Thyroid gland (tissue), 4 donors: ENCODE results near the gene UBE2D2. TPM values are rescaled to one million over a fixed set of nuclear protein-coding genes. Genes with fewer than 3 reads are reported as not detected.

Experiments used
- DNase-seq, 2 donors: peaks; one replicate each; pipeline ENCODE4 v3.0.0-alpha.2; 2019
- H3K27ac ChIP-seq, 3 donors: fragments of 200-600 bp; sonication (generic); 1 replicate in 2 of 3; 2 replicates in 1 of 3; pipeline ENCODE4 v1.5.1; 2016 to 2019; ENCODE audit warnings: mild to moderate bottlenecking in 1 of 3, moderate library complexity in 1 of 3
- H3K27me3 ChIP-seq: fragments of 200-600 bp; sonication (generic); one replicate; pipeline ENCODE4 v1.5.1; 2019
- H3K36me3 ChIP-seq, 2 donors: fragments of 200-600 bp; sonication (generic); one replicate each; pipeline ENCODE4 v1.5.1; 2016 to 2019
- H3K4me1 ChIP-seq, 2 donors: fragments of 200-600 bp; sonication (generic); one replicate each; pipeline ENCODE4 v1.5.1; 2017 to 2019
- H3K4me3 ChIP-seq, 3 donors: fragments of 200-600 bp; sonication (generic); replicated peaks in 1 of 3; 1 replicate in 2 of 3; 2 replicates in 1 of 3; pipeline ENCODE4 v1.5.1; 2016; ENCODE audit warnings: mild to moderate bottlenecking in 1 of 3
- H3K9me3 ChIP-seq: fragments of 200-600 bp; sonication (generic); one replicate; pipeline ENCODE4 v1.5.1; 2017
- POLR2A ChIP-seq, 2 donors: fragments of 450-650 bp; IDR thresholded peaks; one replicate each; pipeline ENCODE4 v1.6.1; 2017; ENCODE audit warnings: antibody characterized with exemption in 2 of 2, mild to moderate bottlenecking in 2 of 2, moderate library complexity in 1 of 2
- WGBS, 2 donors: methylation state at CpG; one replicate each; pipeline ENCODE4 v1.1.5; 2017; 5-methylcytosine and 5-hydroxymethylcytosine counted together
- intact Hi-C: fragments of 100-400 bp; cut with DNase I; formaldehyde crosslinking; loops from one replicate; pipeline ENCODE4 v1.15.1; 2023
- total RNA-seq, 4 donors: library from RNA; depleted of rRNA; stranded (reverse); fragments of >200 nt; gene quantifications; one replicate each; pipeline ENCODE4 v1.2.3, GENCODE V29; 2016
- TF ChIP-seq, protein P1 (sequence below), 6 experiments: fragments of 200-600 bp in 3 of 6; fragments of 450-650 bp in 3 of 6; sonication (generic) in 3 of 6; IDR thresholded peaks; one replicate each; pipeline ENCODE4 v1.5.1; 2016 to 2019; ENCODE audit warnings: antibody characterized with exemption in 6 of 6, mild to moderate bottlenecking in 2 of 6, inconsistent platforms in 1 of 6, moderate library complexity in 1 of 6

UBE2D2 gene
- total RNA-seq, 4 donors from 2014 or later = 72.4 to 125 (median 99.5) TPM

DNA sequence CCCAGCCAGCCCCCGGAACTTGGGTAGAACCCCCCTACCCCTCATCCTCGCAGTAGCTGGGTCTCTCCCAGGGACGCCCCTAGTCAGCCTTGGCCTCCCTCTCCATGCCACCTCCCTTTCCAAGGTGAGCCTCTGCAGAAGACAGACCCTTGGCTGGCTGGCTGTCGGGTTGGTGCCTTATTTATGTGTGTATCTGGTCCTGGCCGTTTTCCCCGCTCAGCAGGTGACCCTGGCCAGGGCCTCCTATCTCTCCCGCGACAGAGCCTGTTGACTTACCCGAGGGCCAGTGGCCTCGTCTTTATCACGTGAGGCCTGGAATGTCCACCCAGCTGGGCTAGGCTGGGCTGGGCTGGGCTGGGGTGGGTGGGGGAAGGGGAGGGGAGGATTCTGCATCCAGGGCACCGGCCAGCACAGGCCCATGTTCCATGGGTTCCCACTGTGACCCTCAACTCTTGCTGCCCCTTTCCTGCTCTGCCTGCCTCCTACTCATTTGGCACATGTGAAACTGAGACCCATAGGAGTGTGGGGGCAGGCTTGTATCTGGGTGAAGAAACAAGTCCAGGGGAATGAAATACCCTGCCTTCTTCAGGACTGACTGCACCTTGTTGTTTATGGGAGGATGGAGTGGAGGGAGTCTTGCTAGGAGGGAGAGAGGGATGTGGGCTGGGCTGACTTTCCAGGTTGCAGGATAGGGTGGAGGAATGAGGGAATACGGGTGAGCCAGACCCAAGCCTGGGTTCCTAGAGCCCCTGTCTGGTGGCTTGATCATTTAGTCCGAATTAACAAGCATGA lies 90.1 kb downstream of the UBE2D2 start:
- peak overlapping the region; percentile 95 to 99 (median 95) for H3K27ac ChIP-seq
- peaks cover 66 to 67% of the 10 kb centered on the region in 2 donors for H3K4me1 ChIP-seq
- H3K4me3 ChIP-seq = peak overlapping the region in 2 of 3 donors; percentile 70 to 96
- no peaks in the 10 kb centered on the region for H3K27me3 ChIP-seq
- H3K9me3 ChIP-seq = no peaks in the 10 kb centered on the region
- no peaks in the 10 kb centered on the region for H3K36me3 ChIP-seq
- intact Hi-C loops = loop anchor here (2.0 kb wide), 1 partner anchor 14 kb away; no protein-coding TSS in a partner anchor
- peak; percentile 88 to 90 for DNase-seq
- TF ChIP-seq, protein P1, sequence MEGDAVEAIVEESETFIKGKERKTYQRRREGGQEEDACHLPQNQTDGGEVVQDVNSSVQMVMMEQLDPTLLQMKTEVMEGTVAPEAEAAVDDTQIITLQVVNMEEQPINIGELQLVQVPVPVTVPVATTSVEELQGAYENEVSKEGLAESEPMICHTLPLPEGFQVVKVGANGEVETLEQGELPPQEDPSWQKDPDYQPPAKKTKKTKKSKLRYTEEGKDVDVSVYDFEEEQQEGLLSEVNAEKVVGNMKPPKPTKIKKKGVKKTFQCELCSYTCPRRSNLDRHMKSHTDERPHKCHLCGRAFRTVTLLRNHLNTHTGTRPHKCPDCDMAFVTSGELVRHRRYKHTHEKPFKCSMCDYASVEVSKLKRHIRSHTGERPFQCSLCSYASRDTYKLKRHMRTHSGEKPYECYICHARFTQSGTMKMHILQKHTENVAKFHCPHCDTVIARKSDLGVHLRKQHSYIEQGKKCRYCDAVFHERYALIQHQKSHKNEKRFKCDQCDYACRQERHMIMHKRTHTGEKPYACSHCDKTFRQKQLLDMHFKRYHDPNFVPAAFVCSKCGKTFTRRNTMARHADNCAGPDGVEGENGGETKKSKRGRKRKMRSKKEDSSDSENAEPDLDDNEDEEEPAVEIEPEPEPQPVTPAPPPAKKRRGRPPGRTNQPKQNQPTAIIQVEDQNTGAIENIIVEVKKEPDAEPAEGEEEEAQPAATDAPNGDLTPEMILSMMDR (IDR thresholded peaks at IDR 0.05) = no peak
- peak; percentile 52 to 74 for TF ChIP-seq POLR2A (IDR thresholded peaks at IDR 0.05)
- 26 to 29% methylated on average over 4 to 14 of the region's 14 CpGs for whole genome bisulfite sequencing, 2 donors

DNA sequence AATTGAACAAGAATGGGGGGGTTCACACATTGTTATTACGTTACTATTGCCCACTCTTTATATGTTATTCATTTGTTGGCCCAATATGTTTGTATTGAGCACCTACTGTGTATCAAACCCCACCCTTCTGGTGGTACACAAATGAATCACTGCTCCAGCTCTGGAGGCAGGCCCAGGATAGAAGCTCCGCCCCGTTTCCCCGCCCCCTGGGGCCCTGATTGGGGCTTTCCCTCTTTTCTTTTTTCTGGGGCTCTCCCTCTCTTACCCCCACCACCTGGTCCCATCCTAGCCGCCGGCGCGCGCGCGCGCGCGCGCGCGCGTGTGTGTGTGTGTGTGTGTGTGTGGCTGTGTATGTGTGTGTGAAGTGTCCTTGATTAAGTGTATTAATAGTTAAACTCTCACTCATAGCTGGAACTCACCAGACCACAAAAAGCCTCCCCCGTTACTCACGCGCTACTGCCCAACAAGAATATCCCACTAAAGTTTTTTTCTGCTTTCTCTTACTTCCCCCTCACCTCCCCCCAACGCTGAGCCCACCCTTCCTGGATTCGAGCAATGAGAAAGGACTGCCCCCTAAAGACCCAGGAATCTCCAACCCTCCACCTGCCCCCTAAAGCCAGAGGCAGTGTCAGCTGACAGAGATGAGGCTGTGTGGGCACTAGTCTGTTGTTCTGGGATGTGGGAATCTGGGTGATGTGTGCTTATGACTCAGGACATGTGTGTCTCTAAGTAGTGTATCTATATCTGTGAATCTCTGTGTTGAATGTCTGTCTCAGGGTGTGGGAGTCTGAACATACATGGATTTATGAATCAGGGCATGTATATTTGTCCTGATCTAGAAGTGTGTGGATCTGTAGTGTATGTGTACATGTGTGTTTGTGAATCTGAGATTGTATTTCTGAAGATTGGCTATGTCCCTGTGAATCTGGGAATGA lies 91.0 kb downstream of the UBE2D2 start:
- Histone ChIP-seq H3K4me3 (no peak overlapping the region), H3K36me3 (no peaks in the 10 kb centered on the region), H3K9me3 (no peaks in the 10 kb centered on the region), H3K27me3 (no peaks in the 10 kb centered on the region), H3K4me1 (peaks cover 75% of the 10 kb centered on the region in 2 donors), H3K27ac (peak overlapping the region; percentile 95 to 99 (median 95))
- TF ChIP-seq POLR2A (IDR thresholded peaks at IDR 0.05) = peak in 1 of 2 donors; percentile 27
- TF ChIP-seq, protein P1 (IDR thresholded peaks at IDR 0.05) = no peak
- WGBS, 2 donors = 7 to 8% methylated on average over 23 of the region's 23 CpGs
- peak; percentile 86 to 89 for DNase-seq
- intact Hi-C loops = loop anchor here (2.0 kb wide), 1 partner anchor 15 kb away; no protein-coding TSS in a partner anchor

DNA sequence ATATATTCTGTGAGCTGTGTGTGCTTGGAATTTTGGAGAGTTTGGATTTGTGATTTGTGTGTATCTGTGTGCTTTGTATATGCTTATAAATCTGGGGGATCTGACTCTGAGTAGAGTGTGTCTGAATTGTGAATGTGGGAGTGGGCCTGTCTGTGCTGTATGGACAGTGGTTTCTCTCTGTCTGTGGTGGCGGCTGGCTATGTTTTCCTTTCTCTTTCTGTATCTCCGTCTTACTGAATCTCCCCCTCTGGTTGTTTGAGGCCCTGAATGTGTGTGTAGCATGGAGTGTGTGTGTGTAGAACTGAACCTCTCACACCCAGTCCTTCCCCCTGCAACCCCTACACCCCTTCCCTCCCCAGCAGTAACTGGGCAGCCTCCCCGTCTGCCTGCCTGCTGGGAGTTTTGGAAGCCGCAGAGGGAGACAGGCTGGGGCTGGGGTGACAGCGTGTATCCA lies 91.7 kb downstream of the UBE2D2 start:
- Histone ChIP-seq H3K27me3 (no peaks in the 10 kb centered on the region), H3K4me3 (no peak overlapping the region), H3K9me3 (no peaks in the 10 kb centered on the region), H3K4me1 (peaks cover 76 to 78% of the 10 kb centered on the region in 2 donors), H3K27ac (peak overlapping the region; percentile 95 to 99 (median 95)), H3K36me3 (no peaks in the 10 kb centered on the region)
- TF ChIP-seq, protein P1 (IDR thresholded peaks at IDR 0.05) = no peak
- TF ChIP-seq POLR2A (IDR thresholded peaks at IDR 0.05) = no peak
- intact Hi-C loops = no loop called here
- DNase-seq = no peak
- 51 to 53% methylated on average over 5 of the region's 5 CpGs for WGBS, 2 donors

DNA sequence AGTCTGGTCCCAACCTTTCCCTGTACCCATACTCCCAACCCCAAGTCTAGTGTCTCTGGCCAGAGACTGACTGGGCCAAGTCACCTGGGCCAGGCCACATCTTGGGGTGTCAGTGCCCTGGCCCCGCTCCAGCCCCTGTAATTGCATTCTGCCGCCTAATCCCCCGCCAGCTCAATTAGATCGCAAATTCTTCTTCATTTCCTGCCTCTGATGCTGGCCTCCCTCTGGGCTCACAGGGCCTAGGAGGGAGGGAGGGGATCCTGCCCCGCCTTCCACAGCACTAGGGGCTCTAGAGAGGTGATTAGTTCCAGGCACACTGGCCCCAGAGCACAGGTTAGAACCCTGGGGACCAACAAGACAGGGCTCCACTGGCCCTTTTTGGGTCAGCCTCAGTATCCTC lies 92.5 kb downstream of the UBE2D2 start:
- no peak for DNase-seq
- TF ChIP-seq, protein P1 (IDR thresholded peaks at IDR 0.05) = no peak
- no peak for TF ChIP-seq POLR2A (IDR thresholded peaks at IDR 0.05)
- Histone ChIP-seq H3K4me1 (peaks cover 83 to 84% of the 10 kb centered on the region in 2 donors), H3K27me3 (no peaks in the 10 kb centered on the region), H3K36me3 (no peaks in the 10 kb centered on the region), H3K9me3 (no peaks in the 10 kb centered on the region), H3K4me3 (no peak overlapping the region), H3K27ac (peak overlapping the region; percentile 95 to 99 (median 95))
- intact Hi-C loops = no loop called here
- WGBS, 2 donors = 88 to 92% methylated on average over 5 of the region's 5 CpGs
